SU-DHL-6 (cell line): ENCODE results near the gene ZNF10.

Source experiments
- H2AFZ ChIP-seq: fragments of 200-600 bp; sonication (generic); 2 replicates; pipeline ENCODE4 v1.6.1; 2014; ENCODE audit warnings: low read depth, mild to moderate bottlenecking, moderate library complexity, mixed read lengths, antibody characterized with exemption, low read length; ENCODE audit not compliant: severe bottlenecking
- H3F3A ChIP-seq: fragments of 200-600 bp; shearing (Covaris generic); 2 replicates; pipeline ENCODE4 v1.6.0; 2016; ENCODE audit warnings: antibody characterized with exemption, mild to moderate bottlenecking; ENCODE audit not compliant: insufficient read depth
- H3K27ac ChIP-seq: fragments of 200-600 bp; sonication (generic); 2 replicates; pipeline ENCODE4 v1.5.1; 2016; ENCODE audit warnings: low read depth, mild to moderate bottlenecking, low read length, moderate library complexity, mixed read lengths
- H3K27me3 ChIP-seq: fragments of 200-600 bp; sonication (generic), shearing (Covaris generic); 2 replicates; pipeline ENCODE4 v1.6.0; 2014; ENCODE audit warnings: mild to moderate bottlenecking, low read length
- H3K36me3 ChIP-seq: fragments of 200-600 bp; sonication (generic); 2 replicates; pipeline ENCODE4 v1.6.1; 2014; ENCODE audit warnings: mild to moderate bottlenecking, low read length, mixed read lengths
- H3K4me2 ChIP-seq: fragments of 300-600, 200-600 bp; shearing (Covaris generic), sonication (generic); 2 replicates; pipeline ENCODE4 v1.6.0; 2014; ENCODE audit warnings: low read length, low read depth, mild to moderate bottlenecking; ENCODE audit not compliant: poor library complexity, severe bottlenecking
- H3K4me3 ChIP-seq: fragments of 200-600 bp; sonication (generic); 2 replicates; pipeline ENCODE4 v1.5.1; 2014; ENCODE audit warnings: antibody characterized with exemption, low read length, mild to moderate bottlenecking, mixed read lengths; ENCODE audit not compliant: insufficient read depth, poor library complexity, severe bottlenecking
- H3K79me2 ChIP-seq: fragments of 200-600 bp; sonication (generic); 2 replicates; pipeline ENCODE4 v1.6.1; 2014; ENCODE audit warnings: mild to moderate bottlenecking, low read length, moderate library complexity; ENCODE audit not compliant: insufficient read depth
- H3K9ac ChIP-seq: fragments of 200-600 bp; sonication (generic); 2 replicates; pipeline ENCODE4 v1.7.0; 2014; ENCODE audit warnings: mild to moderate bottlenecking, low read length
- H3K9me2 ChIP-seq: fragments of 200-600 bp; sonication (generic); replicated peaks from 2 replicates; pipeline ENCODE4 v1.6.1; 2014; ENCODE audit warnings: low read length; ENCODE audit not compliant: insufficient read depth
- H3K9me3 ChIP-seq: fragments of 200-600 bp; sonication (generic); 2 replicates; pipeline ENCODE4 v1.6.1; 2014; ENCODE audit warnings: low read length, mixed read lengths; ENCODE audit not compliant: insufficient read depth
- H4K20me1 ChIP-seq: fragments of 200-600 bp; sonication (generic); 2 replicates; pipeline ENCODE4 v1.6.1; 2014; ENCODE audit warnings: low read depth, mild to moderate bottlenecking, antibody characterized with exemption, low read length, moderate library complexity, mixed read lengths
- EZH2phosphoT487 ChIP-seq: fragments of 200-600 bp; sonication (generic), shearing (Covaris generic); conservative IDR thresholded peaks from 2 replicates; pipeline ENCODE4 v1.6.1; 2018; ENCODE audit warnings: mild to moderate bottlenecking, antibody characterized with exemption, low read length, moderate library complexity, mixed read lengths
- TF ChIP-seq, protein P1 (sequence below): fragments of 200-600 bp; sonication (generic); IDR thresholded peaks from one replicate; pipeline ENCODE4 v1.5.1; 2017; ENCODE audit warnings: antibody characterized with exemption, mild to moderate bottlenecking, low read length, moderate library complexity; ENCODE audit not compliant: insufficient read depth, poor library complexity, severe bottlenecking

ZNF10 gene

GRCh38 chr12:133129368-133130037 lies 924 bp upstream of the ZNF10 start:
- peak overlapping the region; percentile 83 for H3K4me2 ChIP-seq
- peaks cover 53% of the 10 kb centered on the region for H3K36me3 ChIP-seq
- TF ChIP-seq EZH2phosphoT487: no peak
- TF ChIP-seq, protein P1, sequence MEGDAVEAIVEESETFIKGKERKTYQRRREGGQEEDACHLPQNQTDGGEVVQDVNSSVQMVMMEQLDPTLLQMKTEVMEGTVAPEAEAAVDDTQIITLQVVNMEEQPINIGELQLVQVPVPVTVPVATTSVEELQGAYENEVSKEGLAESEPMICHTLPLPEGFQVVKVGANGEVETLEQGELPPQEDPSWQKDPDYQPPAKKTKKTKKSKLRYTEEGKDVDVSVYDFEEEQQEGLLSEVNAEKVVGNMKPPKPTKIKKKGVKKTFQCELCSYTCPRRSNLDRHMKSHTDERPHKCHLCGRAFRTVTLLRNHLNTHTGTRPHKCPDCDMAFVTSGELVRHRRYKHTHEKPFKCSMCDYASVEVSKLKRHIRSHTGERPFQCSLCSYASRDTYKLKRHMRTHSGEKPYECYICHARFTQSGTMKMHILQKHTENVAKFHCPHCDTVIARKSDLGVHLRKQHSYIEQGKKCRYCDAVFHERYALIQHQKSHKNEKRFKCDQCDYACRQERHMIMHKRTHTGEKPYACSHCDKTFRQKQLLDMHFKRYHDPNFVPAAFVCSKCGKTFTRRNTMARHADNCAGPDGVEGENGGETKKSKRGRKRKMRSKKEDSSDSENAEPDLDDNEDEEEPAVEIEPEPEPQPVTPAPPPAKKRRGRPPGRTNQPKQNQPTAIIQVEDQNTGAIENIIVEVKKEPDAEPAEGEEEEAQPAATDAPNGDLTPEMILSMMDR: no peak
- H4K20me1 ChIP-seq: no peaks in the 10 kb centered on the region
- peak overlapping the region; percentile 93 for H2AFZ ChIP-seq
- peaks cover 14% of the 10 kb centered on the region for H3F3A ChIP-seq
- H3K27me3 ChIP-seq: no peaks in the 10 kb centered on the region
- peaks cover 41% of the 10 kb centered on the region for H3K9me3 ChIP-seq
- no peaks in the 10 kb centered on the region for H3K9me2 ChIP-seq
- H3K79me2 ChIP-seq: peaks cover 21% of the 10 kb centered on the region
- H3K9ac ChIP-seq: peak overlapping the region; percentile 73
- peak overlapping the region; percentile 74 for H3K4me3 ChIP-seq
- peak overlapping the region; percentile 79 for H3K27ac ChIP-seq

GRCh38 chr12:133130808-133131128 lies 341 bp downstream of the ZNF10 start:
- Histone ChIP-seq H3K27ac (peak overlapping the region; percentile 79), H3K9me2 (no peaks in the 10 kb centered on the region), H3K4me3 (peak overlapping the region; percentile 74), H3K9ac (peak overlapping the region; percentile 73), H3K4me2 (peak overlapping the region; percentile 85), H3F3A (peaks cover 14% of the 10 kb centered on the region), H3K9me3 (peaks cover 30% of the 10 kb centered on the region), H3K79me2 (peaks cover 16% of the 10 kb centered on the region), H3K27me3 (no peaks in the 10 kb centered on the region), H2AFZ (peak overlapping the region; percentile 91), H3K36me3 (peaks cover 58% of the 10 kb centered on the region), H4K20me1 (no peaks in the 10 kb centered on the region)
- TF ChIP-seq, protein P1: no peak
- TF ChIP-seq EZH2phosphoT487: no peak

GRCh38 chr12:133135747-133136146 lies 5.3 kb downstream of the ZNF10 start:
- H3K9me2 ChIP-seq: no peaks in the 10 kb centered on the region
- peaks cover 7% of the 10 kb centered on the region for H3F3A ChIP-seq
- no peak overlapping the region for H3K4me2 ChIP-seq
- peaks cover 46% of the 10 kb centered on the region; the same call in 1 of the 2 replicates for H3K9me3 ChIP-seq
- H3K9ac ChIP-seq: no peak overlapping the region
- TF ChIP-seq, protein P1: no peak
- no peak for TF ChIP-seq EZH2phosphoT487
- no peaks in the 10 kb centered on the region for H4K20me1 ChIP-seq
- H3K79me2 ChIP-seq: no peaks in the 10 kb centered on the region
- H3K36me3 ChIP-seq: peaks cover 66% of the 10 kb centered on the region
- H3K27ac ChIP-seq: no peak overlapping the region
- no peak overlapping the region for H3K4me3 ChIP-seq
- H3K27me3 ChIP-seq: no peaks in the 10 kb centered on the region
- H2AFZ ChIP-seq: no peak overlapping the region
